Smooth muscle cell (in vitro differentiated cells): ENCODE measurements around the gene FBXO47. TPM values are rescaled to one million over a fixed set of nuclear protein-coding genes. Genes with fewer than 3 reads are reported as not detected.

Experiments used
- DNase-seq: peaks from one replicate; lab custom pipeline; 2025; ENCODE audit not compliant: unreplicated experiment; lab: John Stamatoyannopoulos, UW
- H2AFZ ChIP-seq: fragments of 200-600 bp; sonication (generic); 2 replicates; pipeline ENCODE4 v1.6.0; 2016; ENCODE audit warnings: antibody characterized with exemption, low read depth, mild to moderate bottlenecking
- H3F3A ChIP-seq: fragments of 200-600 bp; sonication (generic); 2 replicates; pipeline ENCODE4 v1.6.0; 2017; ENCODE audit warnings: antibody characterized with exemption, low read depth
- H3K27ac ChIP-seq: fragments of 200-600 bp; sonication (generic); 2 replicates; pipeline ENCODE4 v1.5.1; 2016; ENCODE audit warnings: low read depth, mild to moderate bottlenecking
- H3K27me3 ChIP-seq: fragments of 200-600 bp; sonication (generic); 2 replicates; pipeline ENCODE4 v1.6.1; 2016; ENCODE audit warnings: low read depth, mild to moderate bottlenecking
- H3K36me3 ChIP-seq: fragments of 200-600 bp; sonication (generic); 2 replicates; pipeline ENCODE4 v1.5.1; 2016; ENCODE audit warnings: low read depth
- H3K4me1 ChIP-seq: fragments of 200-600 bp; sonication (generic); 2 replicates; pipeline ENCODE4 v1.5.1; 2016; ENCODE audit warnings: low read depth
- H3K4me2 ChIP-seq: fragments of 200-600 bp; sonication (generic); 2 replicates; pipeline ENCODE4 v1.6.0; 2016; ENCODE audit warnings: mild to moderate bottlenecking
- H3K4me3 ChIP-seq: fragments of 200-600 bp; sonication (generic); 2 replicates; pipeline ENCODE4 v1.5.1; 2016; ENCODE audit warnings: mild to moderate bottlenecking
- H3K79me2 ChIP-seq: fragments of 200-600 bp; sonication (generic); 2 replicates; pipeline ENCODE4 v1.6.0; 2016; ENCODE audit warnings: low read depth, mild to moderate bottlenecking
- H3K9ac ChIP-seq: fragments of 200-600 bp; sonication (generic); 2 replicates; pipeline ENCODE4 v1.6.0; 2016; ENCODE audit warnings: low read depth
- H3K9me3 ChIP-seq: fragments of 200-600 bp; sonication (generic); replicated peaks from 2 replicates; pipeline ENCODE4 v1.5.1; 2016; ENCODE audit warnings: low read depth
- H4K20me1 ChIP-seq: fragments of 200-600 bp; sonication (generic); 2 replicates; pipeline ENCODE4 v1.6.0; 2016; ENCODE audit warnings: low read depth
- WGBS: methylation state at CpG from one replicate; pipeline ENCODE4 v1.1.7; 2016; ENCODE audit warnings: low lambda C conversion rate; 5-methylcytosine and 5-hydroxymethylcytosine counted together
- polyA plus RNA-seq: library from polyadenylated mRNA; unstranded; fragments of >200 nt; fragmentation: Nextera tagmentation; extraction: Ambion mirVana; gene quantifications from 2 replicates; pipeline ENCODE4 v1.2.1, GENCODE V29; 2016
- total RNA-seq: library from RNA; depleted of rRNA; stranded (reverse); fragments of >200 nt; gene quantifications from 2 replicates; pipeline ENCODE4 v1.2.3, GENCODE V29; 2014
- TF ChIP-seq, protein P1 (sequence below): fragments of 200-600 bp; sonication (generic); IDR thresholded peaks from 2 replicates; pipeline ENCODE4 v1.5.1; 2017; ENCODE audit warnings: borderline replicate concordance, mild to moderate bottlenecking, antibody characterized with exemption; ENCODE audit not compliant: insufficient read depth, poor library complexity, severe bottlenecking

The FBXO47 gene
- total and polyA plus RNA-seq, 2 experiments from 2014 or later, result not detected

DNA sequence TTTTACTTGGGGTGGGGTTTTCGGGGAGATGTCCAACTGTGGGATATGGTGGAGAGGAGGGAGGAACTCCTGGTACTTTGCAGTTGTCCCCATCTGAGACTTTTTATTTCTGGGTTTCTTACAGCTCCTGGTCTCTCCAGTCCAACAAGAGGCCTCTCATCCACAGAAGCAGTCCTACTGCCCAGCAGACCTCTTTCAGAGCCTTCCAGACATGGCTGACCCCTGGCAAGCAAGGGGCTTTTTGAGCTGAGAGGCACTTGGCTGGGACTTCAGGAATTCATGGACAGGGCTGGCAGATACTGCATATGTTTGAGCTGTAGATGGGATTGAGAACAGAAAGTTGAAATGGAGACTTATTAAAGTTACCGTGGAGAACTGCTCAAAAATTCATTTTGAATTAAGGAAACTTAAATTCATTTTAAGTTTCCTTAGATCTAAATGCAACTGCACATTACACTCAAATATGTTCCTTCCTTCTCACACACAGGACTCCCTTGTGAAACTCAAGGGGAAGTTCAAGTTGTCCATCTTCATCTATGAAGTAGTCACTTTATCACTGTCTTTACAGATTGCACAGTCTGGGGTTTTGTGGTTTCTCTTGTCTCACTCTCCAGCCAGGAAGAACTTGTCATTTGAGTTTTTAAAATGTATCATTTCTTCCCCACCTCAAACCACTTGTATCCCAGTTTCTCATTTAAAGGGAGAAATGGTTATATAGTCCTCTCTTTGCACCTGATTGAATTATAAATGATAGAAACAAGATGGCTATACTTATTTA, 40.7 kb downstream of the FBXO47 start:
- H3K27ac ChIP-seq, result no peak overlapping the region
- no peak overlapping the region for H3K4me3 ChIP-seq

DNA sequence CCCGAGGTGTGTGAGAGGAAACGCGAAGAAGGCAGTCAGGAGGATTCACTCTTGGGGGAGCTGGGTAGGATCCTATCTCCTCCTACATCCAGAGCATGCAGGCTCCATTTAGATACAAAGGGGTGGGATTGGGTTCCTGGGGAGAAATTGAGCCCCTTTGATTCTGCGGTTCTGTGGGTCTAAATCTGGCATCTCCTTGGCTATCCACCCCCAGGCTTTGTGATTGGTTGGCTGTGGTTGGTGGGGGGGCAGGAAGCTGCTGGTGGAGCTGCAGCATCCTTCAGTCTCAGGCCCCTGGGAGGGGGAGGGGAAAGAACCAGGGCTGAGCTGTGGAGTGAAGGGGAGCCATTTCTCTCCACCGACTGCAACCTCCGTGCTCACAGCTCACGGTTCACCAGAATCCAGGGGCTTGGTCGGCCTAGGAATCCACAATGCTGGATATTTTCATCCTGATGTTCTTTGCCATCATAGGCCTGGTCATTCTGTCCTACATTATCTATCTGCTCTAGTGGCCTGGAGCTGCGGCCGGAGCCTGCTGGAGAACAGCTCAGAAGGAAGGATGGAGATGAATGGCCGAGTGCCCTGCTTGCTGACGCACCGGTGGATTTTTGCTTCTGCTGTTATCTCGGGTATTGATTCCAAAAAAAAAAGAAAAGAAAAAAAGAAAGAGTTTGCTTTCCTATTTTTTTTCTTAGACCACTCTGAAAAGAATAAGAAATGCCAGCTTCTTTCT, 41.8 kb downstream of the FBXO47 start, which contains the start of gene LASP1NB:
Gene LASP1NB (plus strand): TSS at position 352 of the 733 bp plus-strand sequence.
- Histone ChIP-seq H3K27me3 (no peaks in the 10 kb centered on the region), H3K9me3 (no peaks in the 10 kb centered on the region), H3K4me2 (no peak within 1 kb of the TSS), H3F3A (peaks cover 23% of the 10 kb centered on the region), H3K4me1 (peaks cover 24% of the 10 kb centered on the region), H3K9ac (no peak within 1 kb of the TSS), H3K36me3 (no peaks in the 10 kb centered on the region), H3K79me2 (no peaks in the 10 kb centered on the region), H4K20me1 (peaks cover 17% of the 10 kb centered on the region), H3K4me3 (no peak within 1 kb of the TSS), H2AFZ (no peak within 1 kb of the TSS), H3K27ac (no peak within 1 kb of the TSS)
- TF ChIP-seq, protein P1, sequence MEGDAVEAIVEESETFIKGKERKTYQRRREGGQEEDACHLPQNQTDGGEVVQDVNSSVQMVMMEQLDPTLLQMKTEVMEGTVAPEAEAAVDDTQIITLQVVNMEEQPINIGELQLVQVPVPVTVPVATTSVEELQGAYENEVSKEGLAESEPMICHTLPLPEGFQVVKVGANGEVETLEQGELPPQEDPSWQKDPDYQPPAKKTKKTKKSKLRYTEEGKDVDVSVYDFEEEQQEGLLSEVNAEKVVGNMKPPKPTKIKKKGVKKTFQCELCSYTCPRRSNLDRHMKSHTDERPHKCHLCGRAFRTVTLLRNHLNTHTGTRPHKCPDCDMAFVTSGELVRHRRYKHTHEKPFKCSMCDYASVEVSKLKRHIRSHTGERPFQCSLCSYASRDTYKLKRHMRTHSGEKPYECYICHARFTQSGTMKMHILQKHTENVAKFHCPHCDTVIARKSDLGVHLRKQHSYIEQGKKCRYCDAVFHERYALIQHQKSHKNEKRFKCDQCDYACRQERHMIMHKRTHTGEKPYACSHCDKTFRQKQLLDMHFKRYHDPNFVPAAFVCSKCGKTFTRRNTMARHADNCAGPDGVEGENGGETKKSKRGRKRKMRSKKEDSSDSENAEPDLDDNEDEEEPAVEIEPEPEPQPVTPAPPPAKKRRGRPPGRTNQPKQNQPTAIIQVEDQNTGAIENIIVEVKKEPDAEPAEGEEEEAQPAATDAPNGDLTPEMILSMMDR, result no peak
- no peak for DNase-seq
- WGBS, result 67% methylated on average over 13 of the region's 14 CpGs

More for the DNA sequence above, 40.7 kb downstream of the FBXO47 start:
- Histone ChIP-seq H3K36me3 (no peaks in the 10 kb centered on the region), H4K20me1 (peaks cover 6% of the 10 kb centered on the region), H3F3A (peaks cover 23% of the 10 kb centered on the region), H2AFZ (no peak overlapping the region), H3K9me3 (no peaks in the 10 kb centered on the region), H3K9ac (no peak overlapping the region), H3K4me1 (peaks cover 24% of the 10 kb centered on the region), H3K4me2 (no peak overlapping the region), H3K27me3 (no peaks in the 10 kb centered on the region), H3K79me2 (no peaks in the 10 kb centered on the region)
- no peak for DNase-seq
- TF ChIP-seq, protein P1, result no peak
- 96% methylated on average over 2 of the region's 2 CpGs for WGBS

DNA sequence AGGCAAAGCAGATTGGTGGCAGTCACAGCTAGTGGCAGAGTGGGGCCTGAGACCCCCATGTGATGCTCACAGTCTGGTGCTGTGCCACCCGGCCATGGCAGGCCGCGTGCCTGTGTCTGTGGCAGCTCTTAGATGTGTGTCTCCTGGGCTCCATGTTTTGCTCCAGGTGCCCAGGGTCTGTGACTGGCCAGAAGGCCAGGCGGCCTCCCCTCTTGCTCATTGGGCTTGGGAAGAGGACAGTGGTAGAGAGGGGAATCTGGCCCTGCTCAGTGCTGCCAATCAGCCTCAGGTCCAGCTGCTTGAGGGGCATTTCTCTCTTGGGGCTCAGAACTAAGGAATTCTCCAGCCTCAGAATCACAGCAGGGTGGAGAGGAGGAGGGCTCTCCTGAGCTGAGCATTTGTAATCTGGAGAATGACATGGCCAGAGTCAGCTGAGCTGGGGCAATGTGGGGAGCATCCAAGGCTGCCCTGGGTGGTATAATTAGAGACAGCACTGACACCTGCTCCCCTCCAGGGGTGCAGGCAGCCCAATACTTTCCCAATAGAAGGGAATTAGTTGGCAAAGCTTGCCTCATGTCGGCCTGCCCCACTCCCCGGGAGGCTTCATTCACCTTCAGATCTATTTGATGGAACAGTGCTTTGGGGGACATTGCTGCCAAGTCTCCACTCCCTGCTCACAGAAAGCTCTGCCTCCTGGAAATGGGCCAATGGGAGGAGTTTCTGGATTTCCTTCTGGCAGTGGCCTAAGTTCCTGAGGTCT, 44.5 kb downstream of the FBXO47 start:
- H3K4me3 ChIP-seq, result no peak overlapping the region
- peaks cover 24% of the 10 kb centered on the region for H3K4me1 ChIP-seq
- H4K20me1 ChIP-seq, result peaks cover 44% of the 10 kb centered on the region
- no peaks in the 10 kb centered on the region for H3K79me2 ChIP-seq
- no peaks in the 10 kb centered on the region for H3K36me3 ChIP-seq
- H3K27me3 ChIP-seq, result no peaks in the 10 kb centered on the region
- H2AFZ ChIP-seq, result no peak overlapping the region
- TF ChIP-seq, protein P1, result no peak
- no peak overlapping the region for H3K4me2 ChIP-seq
- no peak overlapping the region for H3K27ac ChIP-seq
- no peak for DNase-seq
- no peak overlapping the region for H3K9ac ChIP-seq
- WGBS, result 76% methylated on average over 6 of the region's 6 CpGs
- H3K9me3 ChIP-seq, result no peaks in the 10 kb centered on the region
- peaks cover 23% of the 10 kb centered on the region for H3F3A ChIP-seq
